Activated CD4-positive, alpha-beta T cell treated with anti-CD3 and anti-CD28 coated beads, Interleukin-2, amount 10 ng/mL, durations not matched to agents 24 days and 14 days (primary cell): ENCODE measurements around the gene KIF13A. TPM values are rescaled to one million over a fixed set of nuclear protein-coding genes. Genes with fewer than 3 reads are reported as not detected.

Experiments
- DNase-seq: peaks from one replicate; pipeline ENCODE4 v3.0.0; 2022
- H3K27ac Mint-ChIP-seq: one replicate; pipeline ENCODE4 v1.8.0; 2022; ENCODE audit warnings: mild to moderate bottlenecking, mixed read lengths
- H3K27me3 Mint-ChIP-seq: one replicate; pipeline ENCODE4 v1.8.0; 2022; ENCODE audit warnings: mixed read lengths
- H3K36me3 Mint-ChIP-seq: one replicate; pipeline ENCODE4 v1.8.0; 2022; ENCODE audit warnings: low read depth, mild to moderate bottlenecking, mixed read lengths
- H3K4me1 Mint-ChIP-seq: one replicate; pipeline ENCODE4 v1.8.0; 2021; ENCODE audit warnings: mixed read lengths
- H3K4me3 Mint-ChIP-seq: one replicate; pipeline ENCODE4 v1.8.0; 2022; ENCODE audit warnings: mild to moderate bottlenecking, moderate library complexity, mixed read lengths
- H3K9me3 Mint-ChIP-seq: one replicate; pipeline ENCODE4 v1.8.0; 2021; ENCODE audit warnings: mixed read lengths
- intact Hi-C: fragments of 100-400 bp; cut with micrococcal nuclease; formaldehyde crosslinking; loops from one replicate; pipeline ENCODE4 v1.15.1; 2023
- total RNA-seq: library from RNA; stranded (reverse); gene quantifications from 2 replicates; pipeline ENCODE4 v1.2.3, GENCODE V29; 2022

The KIF13A gene
- total RNA-seq, 1 donor from 2014 or later, result not detected

GRCh38 chr6:17972074-17972952, 15.1 kb downstream of the KIF13A start:
- H3K36me3 Mint-ChIP-seq, result no peaks in the 10 kb centered on the region
- H3K27me3 Mint-ChIP-seq, result peaks cover 17% of the 10 kb centered on the region
- intact Hi-C loops, result no loop called here
- no peak overlapping the region for H3K27ac Mint-ChIP-seq
- no peaks in the 10 kb centered on the region for H3K9me3 Mint-ChIP-seq
- no peak overlapping the region for H3K4me3 Mint-ChIP-seq
- no peak for DNase-seq
- H3K4me1 Mint-ChIP-seq, result no peaks in the 10 kb centered on the region

GRCh38 chr6:17971128-17972073, 16.0 kb downstream of the KIF13A start:
- Mint-ChIP-seq H3K27ac (no peak overlapping the region), H3K4me1 (no peaks in the 10 kb centered on the region), H3K27me3 (peaks cover 19% of the 10 kb centered on the region), H3K36me3 (no peaks in the 10 kb centered on the region), H3K4me3 (no peak overlapping the region), H3K9me3 (no peaks in the 10 kb centered on the region)
- intact Hi-C loops, result no loop called here
- no peak for DNase-seq

GRCh38 chr6:17968876-17969275, 18.6 kb downstream of the KIF13A start:
- Mint-ChIP-seq H3K36me3 (no peaks in the 10 kb centered on the region), H3K4me3 (no peak overlapping the region), H3K27me3 (peaks cover 19% of the 10 kb centered on the region), H3K9me3 (no peaks in the 10 kb centered on the region), H3K4me1 (no peaks in the 10 kb centered on the region), H3K27ac (no peak overlapping the region)
- no peak for DNase-seq
- intact Hi-C loops, result no loop called here

- intact Hi-C loops, result no loop called here
- Mint-ChIP-seq H3K27ac (no peak overlapping the region), H3K36me3 (no peaks in the 10 kb centered on the region), H3K4me3 (no peak overlapping the region), H3K27me3 (peaks cover 13% of the 10 kb centered on the region), H3K9me3 (no peaks in the 10 kb centered on the region), H3K4me1 (no peaks in the 10 kb centered on the region)
- no peak for DNase-seq
These were observed 19.5 kb downstream of the KIF13A start for GRCh38 chr6:17967668-17968518.

GRCh38 chr6:17966451-17966850, 21.0 kb downstream of the KIF13A start:
- no peak overlapping the region for H3K4me3 Mint-ChIP-seq
- DNase-seq, result no peak
- H3K36me3 Mint-ChIP-seq, result no peaks in the 10 kb centered on the region
- peaks cover 9% of the 10 kb centered on the region for H3K27me3 Mint-ChIP-seq
- H3K27ac Mint-ChIP-seq, result no peak overlapping the region
- intact Hi-C loops, result no loop called here
- no peaks in the 10 kb centered on the region for H3K4me1 Mint-ChIP-seq
- no peaks in the 10 kb centered on the region for H3K9me3 Mint-ChIP-seq

- Mint-ChIP-seq H3K9me3 (no peaks in the 10 kb centered on the region), H3K4me1 (no peaks in the 10 kb centered on the region)
These were observed 22.0 kb downstream of the KIF13A start for GRCh38 chr6:17965397-17965796.

GRCh38 chr6:17964633-17965032, 22.8 kb downstream of the KIF13A start:
- Mint-ChIP-seq H3K36me3 (no peaks in the 10 kb centered on the region), H3K27me3 (peaks cover 17% of the 10 kb centered on the region), H3K4me1 (no peaks in the 10 kb centered on the region), H3K27ac (no peak overlapping the region), H3K9me3 (no peaks in the 10 kb centered on the region), H3K4me3 (no peak overlapping the region)
- no peak for DNase-seq
- intact Hi-C loops, result no loop called here

More at GRCh38 chr6:17965397-17965796, 22.0 kb downstream of the KIF13A start:
- no peak for DNase-seq
- H3K4me3 Mint-ChIP-seq, result no peak overlapping the region
- H3K27ac Mint-ChIP-seq, result no peak overlapping the region
- peaks cover 14% of the 10 kb centered on the region for H3K27me3 Mint-ChIP-seq
- H3K36me3 Mint-ChIP-seq, result no peaks in the 10 kb centered on the region
- intact Hi-C loops, result no loop called here

GRCh38 chr6:17962436-17963031, 24.9 kb downstream of the KIF13A start:
- intact Hi-C loops, result no loop called here
- H3K36me3 Mint-ChIP-seq, result no peaks in the 10 kb centered on the region
- DNase-seq, result no peak
- no peak overlapping the region for H3K4me3 Mint-ChIP-seq
- peaks cover 16% of the 10 kb centered on the region for H3K27me3 Mint-ChIP-seq
- no peaks in the 10 kb centered on the region for H3K9me3 Mint-ChIP-seq
- no peaks in the 10 kb centered on the region for H3K4me1 Mint-ChIP-seq
- H3K27ac Mint-ChIP-seq, result no peak overlapping the region

- Mint-ChIP-seq H3K4me1 (no peaks in the 10 kb centered on the region), H3K27me3 (peaks cover 16% of the 10 kb centered on the region), H3K9me3 (no peaks in the 10 kb centered on the region), H3K27ac (no peak overlapping the region), H3K36me3 (no peaks in the 10 kb centered on the region), H3K4me3 (no peak overlapping the region)
- intact Hi-C loops, result no loop called here
- no peak for DNase-seq
These were observed 28.1 kb downstream of the KIF13A start for GRCh38 chr6:17959302-17959701.

GRCh38 chr6:17957904-17958620, 29.4 kb downstream of the KIF13A start:
- Mint-ChIP-seq H3K27ac (no peak overlapping the region), H3K4me3 (no peak overlapping the region), H3K4me1 (no peaks in the 10 kb centered on the region), H3K27me3 (peaks cover 16% of the 10 kb centered on the region), H3K36me3 (no peaks in the 10 kb centered on the region), H3K9me3 (no peaks in the 10 kb centered on the region)
- intact Hi-C loops, result no loop called here
- DNase-seq, result no peak

- intact Hi-C loops, result no loop called here
- Mint-ChIP-seq H3K36me3 (no peaks in the 10 kb centered on the region), H3K4me1 (no peaks in the 10 kb centered on the region), H3K9me3 (no peaks in the 10 kb centered on the region), H3K27me3 (peaks cover 16% of the 10 kb centered on the region), H3K27ac (no peak overlapping the region), H3K4me3 (no peak overlapping the region)
- no peak for DNase-seq
These were observed 29.9 kb downstream of the KIF13A start for GRCh38 chr6:17957498-17957897.

- H3K4me3 Mint-ChIP-seq, result no peak overlapping the region
- H3K36me3 Mint-ChIP-seq, result no peaks in the 10 kb centered on the region
- intact Hi-C loops, result no loop called here
- H3K9me3 Mint-ChIP-seq, result no peaks in the 10 kb centered on the region
- no peak for DNase-seq
- H3K27me3 Mint-ChIP-seq, result peaks cover 14% of the 10 kb centered on the region
- H3K27ac Mint-ChIP-seq, result no peak overlapping the region
- no peaks in the 10 kb centered on the region for H3K4me1 Mint-ChIP-seq
These were observed 30.3 kb downstream of the KIF13A start for GRCh38 chr6:17957086-17957485.

- Mint-ChIP-seq H3K4me3 (no peak overlapping the region), H3K4me1 (no peaks in the 10 kb centered on the region), H3K36me3 (no peaks in the 10 kb centered on the region), H3K9me3 (no peaks in the 10 kb centered on the region), H3K27ac (no peak overlapping the region), H3K27me3 (peaks cover 4% of the 10 kb centered on the region)
- intact Hi-C loops, result no loop called here
- DNase-seq, result no peak
These were observed 37.3 kb downstream of the KIF13A start for GRCh38 chr6:17950095-17950494.
